ENCODE measurements around the gene ASB16.
"Not testable (repeated sequence)": the region's sequence is repeated elsewhere in the genome, so short reads cannot be mapped to it uniquely, and the experiment has no call there.

Gene ASB16

GRCh38 chr17:44144966-44145739 lies 25.4 kb upstream of the ASB16 start:
- no peak for TF ChIP-seq EZH2phosphoT487 (IDR thresholded peaks at IDR 0.05; ENCODE audit: borderline replicate concordance, low read length)
- TF ChIP-seq CTCF (IDR thresholded peaks at IDR 0.05; ENCODE audit: low read depth, low read length, poor library complexity, severe bottlenecking), result no peak
- Histone ChIP-seq H3K4me3 (ENCODE audit: low read length) (no peak overlapping the region), H3K36me3 (ENCODE audit: control insufficient read depth, low read length) (peaks cover 52% of the 10 kb centered on the region), H3K4me1 (ENCODE audit: control insufficient read depth, low read length) (peaks cover 13% of the 10 kb centered on the region), H3F3A (ENCODE audit: control insufficient read depth, insufficient read depth) (no peaks in the 10 kb centered on the region), H3K79me2 (ENCODE audit: control insufficient read depth, low read length) (peaks cover 50% of the 10 kb centered on the region), H4K20me1 (ENCODE audit: control insufficient read depth, insufficient read depth, low read depth, low read length) (no peaks in the 10 kb centered on the region; the same call in 1 of the 2 replicates), H3K9me2 (replicated peaks; ENCODE audit: control insufficient read depth, low read length) (no peaks in the 10 kb centered on the region), H3K27me3 (ENCODE audit: control insufficient read depth, low read length) (no peaks in the 10 kb centered on the region), H3K27ac (ENCODE audit: low read depth, low read length) (no peak overlapping the region), H3K4me2 (ENCODE audit: low read length) (no peak overlapping the region), H3K9me3 (ENCODE audit: control insufficient read depth, insufficient read depth, low read length) (no peaks in the 10 kb centered on the region)

GRCh38 chr17:44146375-44147346 lies 23.8 kb upstream of the ASB16 start:
- Histone ChIP-seq H3K36me3 (ENCODE audit: control insufficient read depth, low read length) (peaks cover 60% of the 10 kb centered on the region), H3K4me3 (ENCODE audit: low read length) (no peak overlapping the region), H3K27ac (ENCODE audit: low read depth, low read length) (no peak overlapping the region), H3F3A (ENCODE audit: control insufficient read depth, insufficient read depth) (no peaks in the 10 kb centered on the region), H3K79me2 (ENCODE audit: control insufficient read depth, low read length) (peaks cover 63% of the 10 kb centered on the region), H3K9me2 (replicated peaks; ENCODE audit: control insufficient read depth, low read length) (no peaks in the 10 kb centered on the region), H4K20me1 (ENCODE audit: control insufficient read depth, insufficient read depth, low read depth, low read length) (no peaks in the 10 kb centered on the region; the same call in 1 of the 2 replicates), H3K27me3 (ENCODE audit: control insufficient read depth, low read length) (no peaks in the 10 kb centered on the region), H3K4me2 (ENCODE audit: low read length) (no peak overlapping the region), H3K9me3 (ENCODE audit: control insufficient read depth, insufficient read depth, low read length) (no peaks in the 10 kb centered on the region), H3K4me1 (ENCODE audit: control insufficient read depth, low read length) (peaks cover 8% of the 10 kb centered on the region)
- TF ChIP-seq EZH2phosphoT487 (IDR thresholded peaks at IDR 0.05; ENCODE audit: borderline replicate concordance, low read length) (no peak), CTCF (IDR thresholded peaks at IDR 0.05; ENCODE audit: low read depth, low read length, poor library complexity, severe bottlenecking) (no peak)

DNA sequence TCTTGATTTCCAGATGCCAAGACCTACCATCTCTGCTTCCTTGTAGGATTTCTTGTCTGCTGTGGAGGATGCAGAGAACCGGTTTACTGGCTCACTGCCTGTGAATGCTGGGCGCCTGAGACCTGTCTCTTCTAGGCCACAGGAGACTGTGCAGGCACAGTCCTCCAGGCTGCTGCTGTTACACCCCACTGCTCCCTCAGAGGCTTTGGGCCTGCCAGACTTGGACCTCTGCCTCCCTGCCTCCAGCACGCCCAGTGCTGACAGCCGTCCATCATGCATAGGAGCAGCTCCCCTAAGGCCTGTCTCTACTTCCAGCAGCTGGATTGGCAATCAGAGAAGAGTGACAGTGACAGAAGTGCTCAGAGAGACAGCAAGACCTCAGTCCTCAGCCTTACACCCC lies 22.7 kb upstream of the ASB16 start:
- Histone ChIP-seq H3K4me1 (ENCODE audit: control insufficient read depth, low read length) (peaks cover 4% of the 10 kb centered on the region), H3K4me3 (ENCODE audit: low read length) (no peak overlapping the region), H3F3A (ENCODE audit: control insufficient read depth, insufficient read depth) (no peaks in the 10 kb centered on the region), H3K27me3 (ENCODE audit: control insufficient read depth, low read length) (no peaks in the 10 kb centered on the region), H3K36me3 (ENCODE audit: control insufficient read depth, low read length) (peaks cover 61% of the 10 kb centered on the region), H3K4me2 (ENCODE audit: low read length) (no peak overlapping the region), H3K9me3 (ENCODE audit: control insufficient read depth, insufficient read depth, low read length) (no peaks in the 10 kb centered on the region), H3K9me2 (replicated peaks; ENCODE audit: control insufficient read depth, low read length) (no peaks in the 10 kb centered on the region), H4K20me1 (ENCODE audit: control insufficient read depth, insufficient read depth, low read depth, low read length) (no peaks in the 10 kb centered on the region; the same call in 1 of the 2 replicates), H3K27ac (ENCODE audit: low read depth, low read length) (no peak overlapping the region), H3K79me2 (ENCODE audit: control insufficient read depth, low read length) (peaks cover 55% of the 10 kb centered on the region)
- TF ChIP-seq EZH2phosphoT487 (IDR thresholded peaks at IDR 0.05; ENCODE audit: borderline replicate concordance, low read length), result no peak

DNA sequence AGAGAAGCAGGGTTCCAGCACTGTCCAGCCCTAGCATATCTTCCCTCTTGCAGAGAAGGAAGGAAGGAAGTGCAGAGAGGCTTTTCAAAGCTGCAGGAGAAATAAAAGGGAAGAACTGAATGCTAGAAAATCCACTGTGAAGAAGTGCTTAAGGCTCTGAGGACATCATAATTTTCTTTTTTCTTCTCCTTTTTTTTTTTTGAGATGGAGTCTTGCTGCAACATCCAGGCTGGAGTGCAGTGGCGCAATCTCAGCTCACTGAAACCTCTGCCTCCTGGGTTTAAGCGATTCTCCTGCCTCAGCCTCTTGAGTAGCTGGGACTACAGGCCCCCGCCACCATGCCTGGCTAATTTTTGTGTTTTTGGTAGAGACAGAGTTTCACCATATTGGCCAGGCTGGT lies 21.4 kb upstream of the ASB16 start:
- H3K36me3 ChIP-seq (ENCODE audit: control insufficient read depth, low read length), result peaks cover 66% of the 10 kb centered on the region
- H3F3A ChIP-seq (ENCODE audit: control insufficient read depth, insufficient read depth); H4K20me1 ChIP-seq (ENCODE audit: control insufficient read depth, insufficient read depth, low read depth, low read length); H3K9me2 ChIP-seq (replicated peaks; ENCODE audit: control insufficient read depth, low read length); H3K27me3 ChIP-seq (ENCODE audit: control insufficient read depth, low read length); H3K4me3 ChIP-seq (ENCODE audit: low read length); H3K4me1 ChIP-seq (ENCODE audit: control insufficient read depth, low read length); H3K27ac ChIP-seq (ENCODE audit: low read depth, low read length); H3K4me2 ChIP-seq (ENCODE audit: low read length); H3K9me3 ChIP-seq (ENCODE audit: control insufficient read depth, insufficient read depth, low read length): not testable (repeated sequence)
- H3K79me2 ChIP-seq (ENCODE audit: control insufficient read depth, low read length), result peaks cover 45% of the 10 kb centered on the region
